Fibroblast of skin of back (primary cell): Measurements from ENCODE around the gene CFAP52.
A peak's percentile ranks its signal among the peaks of the same experiment; 100 is the strongest.
"Not testable (repeated sequence)": the region's sequence is repeated elsewhere in the genome, so short reads cannot be mapped to it uniquely, and the experiment has no call there.

Experiments
- DNase-seq: peaks from one replicate; pipeline ENCODE4 v3.0.0-alpha.2; 2013

CFAP52 gene

GRCh38 chr17:9568957-9569588 is 7.4 kb upstream of the CFAP52 start:
- no peak for DNase-seq

DNA sequence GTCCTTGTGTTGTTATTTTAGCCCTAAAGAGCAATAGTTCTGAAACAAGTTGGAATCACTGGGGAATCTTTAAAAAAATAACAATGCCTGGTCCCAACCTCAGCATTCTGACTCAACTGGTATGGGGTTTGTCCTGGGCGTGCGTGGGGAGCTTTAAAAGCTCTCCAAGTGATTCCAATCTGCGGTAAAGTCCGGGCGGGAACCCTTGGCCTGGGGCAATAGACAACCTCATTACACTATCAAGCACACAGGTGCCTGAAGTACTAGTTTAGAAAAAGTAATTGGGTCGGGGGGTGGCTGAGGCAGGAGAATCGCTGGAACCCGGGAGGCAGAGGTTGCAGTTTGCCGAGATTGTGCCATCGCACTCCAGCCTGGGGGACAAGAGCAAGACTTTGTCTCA is 5.2 kb upstream of the CFAP52 start:
- no peak for DNase-seq

- DNase-seq: peak; percentile 89
Observed at GRCh38 chr17:9575381-9576101, 901 bp upstream of the CFAP52 start, which contains the start of gene STX8. Gene STX8 (minus strand): TSS chr17:9575820. CDS start chr17:9575808, 12 bp downstream.

- no peak for DNase-seq
Observed at GRCh38 chr17:9577373-9577709, 899 bp downstream of the CFAP52 start.

- DNase-seq: no peak
Observed at GRCh38 chr17:9587969-9588656, 11.7 kb downstream of the CFAP52 start.

GRCh38 chr17:9594065-9594464 is 17.6 kb downstream of the CFAP52 start:
- DNase-seq: no peak

- not testable (repeated sequence) for DNase-seq
Observed at GRCh38 chr17:9597638-9598037, 21.2 kb downstream of the CFAP52 start.

DNA sequence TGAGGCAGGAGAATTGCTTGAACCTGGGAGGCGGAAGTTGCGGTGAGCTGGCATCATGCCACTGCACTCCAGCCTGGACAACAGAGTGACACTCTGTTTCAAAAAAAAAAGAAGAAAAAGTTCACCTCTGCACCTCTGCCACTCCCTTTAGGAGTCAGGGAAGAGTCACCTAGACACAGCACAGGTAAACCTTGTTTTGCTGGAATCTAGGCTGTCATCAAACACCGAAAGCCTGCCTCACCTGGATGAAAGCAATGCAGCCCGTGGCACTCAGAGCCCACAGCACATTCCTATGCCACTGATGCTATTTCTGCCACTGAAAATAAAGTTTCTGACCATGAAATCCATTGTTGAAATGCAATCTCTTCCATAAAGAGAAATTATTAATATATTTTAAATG is 22.2 kb downstream of the CFAP52 start:
- no peak for DNase-seq

- DNase-seq: not testable (repeated sequence)
Observed at GRCh38 chr17:9604583-9604982, 28.1 kb downstream of the CFAP52 start.

DNA sequence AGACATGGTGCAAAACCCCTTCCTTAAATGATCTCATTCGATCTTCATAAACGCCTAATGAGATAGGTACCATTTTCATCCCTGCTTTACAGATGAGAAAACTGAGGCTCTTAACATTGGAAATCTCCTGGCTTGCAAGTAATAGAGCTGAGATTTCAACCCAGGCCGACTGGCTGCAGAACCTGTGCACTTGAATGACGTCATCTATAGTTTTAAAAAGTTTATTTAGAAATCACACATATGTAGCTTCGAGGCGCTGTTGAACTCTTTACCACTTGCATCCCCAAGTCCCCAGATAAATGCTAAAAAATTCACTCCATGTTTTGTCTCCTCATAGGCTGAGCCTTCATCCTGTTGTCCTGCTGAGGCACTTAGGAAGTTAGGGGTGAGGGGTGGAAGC is 30.0 kb downstream of the CFAP52 start:
- no peak for DNase-seq

DNA sequence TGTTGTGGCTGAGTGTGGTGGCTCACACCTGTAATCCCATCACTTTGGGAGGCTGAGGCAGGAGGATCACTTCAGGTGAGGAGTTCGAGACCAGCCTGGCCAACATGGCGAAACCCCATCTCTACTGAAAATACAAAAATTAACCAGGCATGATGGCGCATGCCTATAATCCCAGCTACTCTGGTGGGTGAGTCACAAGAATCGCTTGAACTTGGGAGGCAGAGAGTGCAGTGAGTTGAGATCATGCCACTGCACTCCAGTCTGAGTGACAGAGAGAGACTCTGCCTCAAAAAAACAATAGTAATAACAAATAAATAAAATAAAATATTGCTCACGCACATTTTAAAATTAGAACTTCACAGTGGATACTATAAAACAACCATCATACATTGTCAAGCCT is 30.6 kb downstream of the CFAP52 start:
- DNase-seq: not testable (repeated sequence)

DNA sequence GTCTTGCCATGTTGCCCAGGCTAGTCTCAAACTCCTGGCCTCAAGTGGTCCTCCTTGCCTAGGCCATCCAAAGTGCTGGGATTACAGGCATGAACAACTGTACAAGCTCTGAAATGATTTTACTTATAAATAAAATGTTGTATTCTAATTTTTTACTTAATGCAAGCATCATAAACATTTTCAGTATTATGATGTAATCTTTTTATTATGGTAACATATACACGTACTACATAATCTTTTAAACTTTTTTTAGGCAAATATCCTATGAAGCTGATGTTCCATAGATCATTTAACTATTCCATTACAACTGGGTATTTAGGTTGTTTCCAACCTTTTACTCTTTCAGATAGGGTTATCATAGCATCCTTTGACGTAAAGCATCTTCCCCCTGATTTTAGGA is 35.1 kb downstream of the CFAP52 start:
- no peak for DNase-seq

- no peak for DNase-seq
Observed at GRCh38 chr17:9612006-9612405, 35.6 kb downstream of the CFAP52 start.

DNA sequence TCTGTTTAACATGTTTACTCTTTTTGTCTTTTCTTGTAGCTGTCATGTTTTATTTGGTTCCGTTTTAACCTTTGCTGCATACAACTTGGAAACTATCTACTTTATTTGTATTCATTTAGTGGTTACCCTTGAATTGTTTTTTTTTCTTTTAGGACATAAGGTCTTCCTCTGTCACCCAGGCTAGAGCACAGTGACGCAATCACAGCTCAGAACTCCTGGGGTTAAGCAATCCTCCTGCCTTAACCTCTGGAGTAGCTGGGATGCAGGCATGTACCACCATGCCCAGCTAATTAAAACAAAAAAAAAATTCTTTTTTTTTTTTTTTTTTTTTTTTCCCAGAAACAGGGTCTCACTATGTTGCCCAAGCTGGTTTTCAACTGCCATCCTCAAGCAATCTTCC is 39.0 kb downstream of the CFAP52 start:
- no peak for DNase-seq

DNA sequence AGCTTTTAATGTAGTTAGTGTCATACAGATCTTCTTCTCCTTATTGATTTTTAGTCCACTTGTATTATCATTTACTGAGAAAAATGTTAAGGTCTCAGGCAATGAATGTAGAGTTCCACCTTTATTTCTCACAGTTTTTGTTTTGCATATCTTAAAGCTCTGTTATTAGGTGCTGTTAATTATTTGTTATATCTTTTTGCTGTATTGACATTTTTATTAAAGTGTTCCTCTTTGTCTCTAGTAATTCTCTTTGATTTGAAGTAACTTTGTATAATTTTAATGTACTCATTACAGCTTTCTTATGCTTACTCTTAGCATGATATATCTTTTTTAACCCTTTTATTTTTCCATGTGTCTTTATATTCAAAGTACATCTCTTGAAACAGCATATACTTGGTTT is 46.5 kb downstream of the CFAP52 start:
- DNase-seq: no peak

GRCh38 chr17:9628509-9628908 is 52.1 kb downstream of the CFAP52 start:
- DNase-seq: no peak

GRCh38 chr17:9632741-9633140 is 56.3 kb downstream of the CFAP52 start:
- DNase-seq: no peak

- DNase-seq: no peak
Observed at GRCh38 chr17:9635340-9635739, 58.9 kb downstream of the CFAP52 start.

DNA sequence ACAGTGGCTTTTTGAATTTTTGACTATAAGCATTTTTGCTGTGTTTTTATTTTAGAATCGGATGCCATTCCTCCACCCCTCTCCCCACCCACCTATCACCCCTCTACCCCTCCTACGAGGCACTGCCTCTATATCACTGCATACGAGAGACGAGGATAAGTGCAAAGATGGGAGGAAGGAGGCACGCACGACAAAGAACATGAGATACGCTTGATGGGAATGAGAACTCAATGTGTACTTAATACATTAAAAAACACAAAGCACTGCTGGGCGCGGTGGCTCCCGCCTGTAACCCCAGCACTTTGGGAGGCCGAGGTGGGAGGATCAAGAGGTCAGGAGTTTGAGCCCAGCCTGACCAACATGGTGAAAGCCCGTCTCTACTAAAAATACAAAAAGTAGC is 60.1 kb downstream of the CFAP52 start:
- no peak for DNase-seq

DNA sequence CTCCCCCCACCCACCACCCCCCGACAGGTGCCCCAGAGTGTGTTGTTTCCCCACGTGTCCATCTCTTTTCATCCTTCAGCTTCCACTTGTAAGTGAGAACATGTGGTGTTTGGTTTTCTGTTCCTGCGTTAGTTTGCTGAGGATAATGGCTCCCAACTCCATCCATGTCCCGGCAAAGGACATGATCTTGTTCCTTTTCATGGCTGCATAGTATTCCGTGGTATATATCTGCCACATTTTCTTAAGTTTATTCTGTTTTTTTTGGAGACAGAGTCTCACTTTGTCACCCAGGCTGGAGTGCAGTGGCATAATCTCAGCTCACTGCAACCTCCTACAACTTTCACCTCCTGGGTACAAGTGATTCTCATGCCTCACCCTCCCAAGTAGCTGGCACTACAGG is 63.9 kb downstream of the CFAP52 start:
- DNase-seq: not testable (repeated sequence)

GRCh38 chr17:9643611-9644010 is 67.2 kb downstream of the CFAP52 start:
- peak; percentile 41 for DNase-seq

GRCh38 chr17:9644910-9645751 is 68.7 kb downstream of the CFAP52 start, which contains the start of gene USP43:
Gene USP43 (plus strand): TSS chr17:9645517. CDS start chr17:9645633, 116 bp downstream.
- no peak for DNase-seq
